ENCODE data around the gene GPR137B. TPM values are rescaled to one million over a fixed set of nuclear protein-coding genes. Genes with fewer than 3 reads are reported as not detected.

GPR137B gene
- total RNA-seq, 4 donors from 2014 or later, result 6.0 to 16.2 (median 11.5) TPM

- intact Hi-C loops (cut with DNase I; ENCODE audit: low total_unique reads), result no loop called here
- no peak for TF ChIP-seq POLR2A (IDR thresholded peaks at IDR 0.05)
- no peak for TF ChIP-seq EP300 (IDR thresholded peaks at IDR 0.05; ENCODE audit: low read depth)
- TF ChIP-seq, protein P1, sequence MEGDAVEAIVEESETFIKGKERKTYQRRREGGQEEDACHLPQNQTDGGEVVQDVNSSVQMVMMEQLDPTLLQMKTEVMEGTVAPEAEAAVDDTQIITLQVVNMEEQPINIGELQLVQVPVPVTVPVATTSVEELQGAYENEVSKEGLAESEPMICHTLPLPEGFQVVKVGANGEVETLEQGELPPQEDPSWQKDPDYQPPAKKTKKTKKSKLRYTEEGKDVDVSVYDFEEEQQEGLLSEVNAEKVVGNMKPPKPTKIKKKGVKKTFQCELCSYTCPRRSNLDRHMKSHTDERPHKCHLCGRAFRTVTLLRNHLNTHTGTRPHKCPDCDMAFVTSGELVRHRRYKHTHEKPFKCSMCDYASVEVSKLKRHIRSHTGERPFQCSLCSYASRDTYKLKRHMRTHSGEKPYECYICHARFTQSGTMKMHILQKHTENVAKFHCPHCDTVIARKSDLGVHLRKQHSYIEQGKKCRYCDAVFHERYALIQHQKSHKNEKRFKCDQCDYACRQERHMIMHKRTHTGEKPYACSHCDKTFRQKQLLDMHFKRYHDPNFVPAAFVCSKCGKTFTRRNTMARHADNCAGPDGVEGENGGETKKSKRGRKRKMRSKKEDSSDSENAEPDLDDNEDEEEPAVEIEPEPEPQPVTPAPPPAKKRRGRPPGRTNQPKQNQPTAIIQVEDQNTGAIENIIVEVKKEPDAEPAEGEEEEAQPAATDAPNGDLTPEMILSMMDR (IDR thresholded peaks at IDR 0.05), result no peak
- no peak for TF ChIP-seq POLR2AphosphoS5 (IDR thresholded peaks at IDR 0.05)
- no peaks in the 10 kb centered on the region for H3K27me3 ChIP-seq
- peaks cover 0 to 18% (median 1%) of the 10 kb centered on the region in 4 donors for H3K4me1 ChIP-seq
- 58 to 72% methylated on average over 3 to 6 of the region's 6 CpGs for WGBS, 2 donors (ENCODE audit: low coverage in 1 of 2)
- H3K36me3 ChIP-seq, result no peaks in the 10 kb centered on the region
- peak overlapping the region in 3 of 4 donors; percentile 25 to 59 (median 48) for H3K27ac ChIP-seq
- peak overlapping the region in 1 of 4 donors; percentile 16 for H3K4me3 ChIP-seq
- no peak for DNase-seq
- H3K9me3 ChIP-seq, result peaks cover 8 to 12% of the 10 kb centered on the region in 2 donors
- in situ Hi-C loops (cut with MboI; ENCODE audit: low pct_ligation_motif_present in 1 of 4, low pct_unique_long_range_greater_than_20kb in 1 of 4, low sequenced_read_pairs in 3 of 4), result no loop called here
Observed at GRCh38 chr1:236163463-236164153, 21.3 kb downstream of the GPR137B start.

DNA sequence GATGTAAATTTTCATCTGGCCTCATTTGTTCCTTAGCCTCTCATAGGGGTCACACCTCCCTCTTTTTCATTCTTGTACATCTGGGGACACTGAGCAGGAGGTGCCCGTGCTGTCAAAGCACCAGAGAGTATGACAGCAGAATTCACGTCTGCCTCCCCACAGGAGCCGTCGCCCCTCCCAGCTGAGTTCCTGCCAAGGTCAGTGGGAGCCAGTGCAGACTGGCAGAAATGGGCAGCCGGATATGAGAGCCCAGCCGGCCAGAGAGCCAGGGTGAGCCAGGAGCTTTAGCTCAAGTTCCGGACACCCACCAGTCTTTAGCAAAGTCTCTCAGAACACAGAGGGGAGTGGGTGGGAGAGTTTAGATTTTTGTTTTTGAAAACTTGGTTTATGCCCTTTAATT is 21.9 kb downstream of the GPR137B start:
- intact Hi-C loops (cut with DNase I; ENCODE audit: low total_unique reads), result no loop called here
- H3K4me3 ChIP-seq, result no peak overlapping the region
- 94% methylated on average over 2 to 7 of the region's 7 CpGs for WGBS, 2 donors (ENCODE audit: low coverage in 1 of 2)
- no peaks in the 10 kb centered on the region for H3K36me3 ChIP-seq
- peaks cover 8 to 12% of the 10 kb centered on the region in 2 donors for H3K9me3 ChIP-seq
- TF ChIP-seq POLR2AphosphoS5 (IDR thresholded peaks at IDR 0.05) (no peak), EP300 (IDR thresholded peaks at IDR 0.05; ENCODE audit: low read depth) (no peak), POLR2A (IDR thresholded peaks at IDR 0.05) (no peak)
- TF ChIP-seq, protein P1 (IDR thresholded peaks at IDR 0.05), result no peak
- H3K27ac ChIP-seq, result no peak overlapping the region
- peaks cover 0 to 15% (median 1%) of the 10 kb centered on the region in 4 donors for H3K4me1 ChIP-seq
- in situ Hi-C loops (cut with MboI; ENCODE audit: low pct_ligation_motif_present in 1 of 4, low pct_unique_long_range_greater_than_20kb in 1 of 4, low sequenced_read_pairs in 3 of 4), result no loop called here
- no peak for DNase-seq
- H3K27me3 ChIP-seq, result no peaks in the 10 kb centered on the region

DNA sequence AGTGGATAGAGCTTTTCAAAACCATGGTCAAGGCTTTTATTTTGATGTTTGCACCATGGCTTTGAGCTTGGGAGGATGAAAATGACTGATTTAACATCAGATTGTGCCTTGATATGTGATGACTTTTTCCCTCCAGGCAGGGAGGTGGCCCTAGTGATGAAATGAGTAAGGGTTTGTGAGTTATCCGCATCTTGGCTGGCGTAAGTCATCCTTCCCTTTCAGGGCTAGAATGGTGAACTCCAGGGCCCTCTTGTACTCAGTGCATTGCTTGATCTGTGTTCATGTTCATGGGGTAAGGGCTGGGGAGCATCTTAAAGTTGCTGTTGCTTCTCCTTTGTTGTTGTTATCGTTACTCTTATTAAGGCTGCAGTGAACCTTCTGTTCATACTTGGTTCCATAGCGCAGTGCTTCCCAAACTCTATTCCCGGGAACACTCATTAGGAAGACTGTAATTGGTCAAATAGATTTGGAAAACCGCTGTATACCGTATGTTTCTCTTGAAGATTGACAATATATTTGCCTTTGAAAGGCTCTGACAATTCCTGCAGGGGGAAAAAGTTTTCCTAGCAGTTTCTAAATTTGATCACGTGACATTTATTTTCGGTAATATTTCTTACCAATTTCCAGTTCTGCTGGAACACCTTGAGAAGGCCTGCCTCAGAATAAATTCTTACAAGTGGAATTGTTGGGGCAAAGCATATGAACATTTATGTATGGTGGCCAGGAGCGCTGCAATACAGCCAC is 23.1 kb downstream of the GPR137B start:
- WGBS, 2 donors (ENCODE audit: low coverage in 1 of 2), result 92 to 94% methylated on average over 5 to 10 of the region's 10 CpGs
- Histone ChIP-seq H3K9me3 (peaks cover 8 to 12% of the 10 kb centered on the region in 2 donors), H3K27me3 (no peaks in the 10 kb centered on the region), H3K27ac (no peak overlapping the region), H3K36me3 (no peaks in the 10 kb centered on the region), H3K4me1 (peaks cover 0 to 10% (median 1%) of the 10 kb centered on the region in 4 donors), H3K4me3 (no peak overlapping the region)
- DNase-seq, result no peak
- TF ChIP-seq EP300 (IDR thresholded peaks at IDR 0.05; ENCODE audit: low read depth), result no peak
- TF ChIP-seq, protein P1 (IDR thresholded peaks at IDR 0.05), result no peak
- TF ChIP-seq POLR2A (IDR thresholded peaks at IDR 0.05), result no peak
- TF ChIP-seq POLR2AphosphoS5 (IDR thresholded peaks at IDR 0.05), result no peak
- in situ Hi-C loops (cut with MboI; ENCODE audit: low pct_ligation_motif_present in 1 of 4, low pct_unique_long_range_greater_than_20kb in 1 of 4, low sequenced_read_pairs in 3 of 4) (no loop called here), intact Hi-C loops (cut with DNase I; ENCODE audit: low total_unique reads) (no loop called here)

GRCh38 chr1:236166041-236166440 is 23.7 kb downstream of the GPR137B start:
- TF ChIP-seq, protein P1 (IDR thresholded peaks at IDR 0.05), result no peak
- no peak for TF ChIP-seq EP300 (IDR thresholded peaks at IDR 0.05; ENCODE audit: low read depth)
- no peak for TF ChIP-seq POLR2AphosphoS5 (IDR thresholded peaks at IDR 0.05)
- no peak for TF ChIP-seq POLR2A (IDR thresholded peaks at IDR 0.05)
- Histone ChIP-seq H3K27me3 (no peaks in the 10 kb centered on the region), H3K4me1 (peaks cover 0 to 10% (median 1%) of the 10 kb centered on the region in 4 donors), H3K9me3 (peaks cover 8 to 12% of the 10 kb centered on the region in 2 donors), H3K27ac (no peak overlapping the region), H3K4me3 (no peak overlapping the region), H3K36me3 (no peaks in the 10 kb centered on the region)
- no peak for DNase-seq
- in situ Hi-C loops (cut with MboI; ENCODE audit: low pct_ligation_motif_present in 1 of 4, low pct_unique_long_range_greater_than_20kb in 1 of 4, low sequenced_read_pairs in 3 of 4), result no loop called here
- 79 to 93% methylated on average over 6 of the region's 6 CpGs for WGBS, 2 donors (ENCODE audit: low coverage in 1 of 2)
- intact Hi-C loops (cut with DNase I; ENCODE audit: low total_unique reads), result no loop called here

All from transverse colon (tissue), 4 donors.